Activated T-helper 1 cell treated with anti-CD3 and anti-CD28 coated beads, Interleukin-2, amount 50 U/mL, for 16 hours (primary cell): ENCODE results near the gene OMP.
"Not testable (repeated sequence)": the region's sequence is repeated elsewhere in the genome, so short reads cannot be mapped to it uniquely, and the experiment has no call there.

Experiments
- DNase-seq, 2 donors: peaks; one replicate each; pipeline ENCODE4 v3.0.0-alpha.2; 2020; ENCODE audit warnings: low read depth in 1 of 2, low spot score in 1 of 2

Gene OMP

DNA sequence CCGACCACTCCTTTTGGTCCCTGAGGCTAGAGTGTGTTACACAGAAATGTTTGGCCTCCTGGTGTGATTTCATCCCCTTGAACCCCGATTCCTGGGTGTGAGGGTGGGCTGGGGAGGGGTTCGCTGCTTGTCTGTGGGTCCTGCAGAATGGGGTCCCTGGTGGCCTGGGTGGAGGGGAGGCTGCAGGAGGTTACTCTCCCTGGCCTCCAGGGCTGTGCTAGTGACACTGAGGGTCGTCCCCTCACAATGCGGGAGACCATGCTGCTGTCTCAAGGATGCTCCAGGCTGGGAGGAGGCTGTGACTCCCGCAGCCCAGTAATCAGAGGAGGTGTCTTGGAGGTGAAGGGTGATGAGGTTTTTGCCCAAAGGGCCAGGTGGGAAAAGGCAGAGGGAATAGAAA is 17.0 kb upstream of the OMP start:
- DNase-seq, result no peak

DNA sequence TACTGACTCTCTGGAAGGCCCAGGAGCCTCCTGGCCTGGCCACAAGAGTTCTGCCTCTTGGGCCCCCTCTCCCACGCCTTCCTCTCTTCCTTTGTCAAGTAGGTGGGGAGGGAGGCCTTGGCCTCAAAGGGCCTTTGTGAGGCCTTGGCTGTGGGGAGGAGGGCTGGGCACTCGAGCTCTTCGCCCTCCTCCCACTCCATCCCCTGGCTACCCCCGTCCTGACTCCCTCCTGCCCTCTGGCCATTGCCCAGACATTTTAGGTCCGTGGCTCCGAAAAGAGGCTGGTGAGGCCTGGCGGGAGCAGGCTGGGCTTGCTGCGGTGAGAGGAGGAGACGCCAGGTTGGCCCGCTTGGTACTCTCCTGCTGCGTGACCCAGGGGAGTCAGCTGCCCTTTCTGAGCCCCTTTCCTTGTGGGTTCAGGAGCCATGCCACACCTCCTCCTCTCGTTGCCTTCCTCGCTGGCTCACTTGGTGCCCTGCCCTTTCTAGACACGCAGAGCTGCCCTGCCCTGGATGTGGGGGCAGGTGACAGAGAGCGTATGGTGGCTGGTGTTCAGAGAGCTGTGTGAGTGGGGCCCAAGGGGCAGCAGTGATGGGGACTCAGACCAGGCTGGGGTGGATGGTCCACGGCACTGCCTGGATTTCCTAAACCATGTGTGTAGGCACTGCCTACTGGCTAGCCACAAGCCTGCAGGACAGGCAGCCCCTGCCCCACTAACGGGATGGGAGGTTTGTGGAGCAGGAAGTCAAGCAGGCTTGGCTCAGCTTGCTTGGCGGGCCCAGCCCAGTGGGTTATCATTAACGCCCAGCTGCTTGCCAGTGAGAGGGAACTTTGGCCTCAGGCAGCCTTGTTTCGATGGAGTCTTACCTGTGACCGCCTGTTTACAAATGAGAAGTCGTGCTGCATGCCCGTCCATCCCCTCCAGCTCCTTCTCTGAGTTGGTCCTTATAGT is 15.8 kb upstream of the OMP start:
- DNase-seq, result no peak

DNA sequence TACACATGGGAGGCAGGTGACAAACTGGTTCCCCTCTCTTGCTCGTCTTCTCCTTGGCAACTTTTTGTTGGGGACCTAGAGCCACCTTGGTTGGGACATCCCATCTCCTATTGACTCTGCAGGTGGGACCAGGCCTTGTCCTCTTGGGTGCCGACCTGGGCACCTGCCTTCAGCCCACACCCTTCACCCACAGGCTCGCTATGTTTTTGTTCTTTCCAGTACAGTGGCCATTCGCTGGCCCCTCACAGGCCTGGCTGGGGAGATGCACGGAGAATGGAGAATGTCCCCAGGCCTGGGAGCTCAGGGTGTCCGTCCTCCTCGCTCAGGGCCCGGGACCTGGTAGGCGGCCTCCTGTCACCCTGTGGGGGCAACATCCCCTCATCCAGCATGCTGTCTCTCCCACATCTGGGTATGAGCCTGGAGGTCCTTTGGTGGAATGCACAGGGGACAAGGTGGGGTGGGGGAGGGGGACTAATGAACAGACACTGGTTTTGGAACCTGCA is 14.9 kb upstream of the OMP start:
- no peak for DNase-seq

DNA sequence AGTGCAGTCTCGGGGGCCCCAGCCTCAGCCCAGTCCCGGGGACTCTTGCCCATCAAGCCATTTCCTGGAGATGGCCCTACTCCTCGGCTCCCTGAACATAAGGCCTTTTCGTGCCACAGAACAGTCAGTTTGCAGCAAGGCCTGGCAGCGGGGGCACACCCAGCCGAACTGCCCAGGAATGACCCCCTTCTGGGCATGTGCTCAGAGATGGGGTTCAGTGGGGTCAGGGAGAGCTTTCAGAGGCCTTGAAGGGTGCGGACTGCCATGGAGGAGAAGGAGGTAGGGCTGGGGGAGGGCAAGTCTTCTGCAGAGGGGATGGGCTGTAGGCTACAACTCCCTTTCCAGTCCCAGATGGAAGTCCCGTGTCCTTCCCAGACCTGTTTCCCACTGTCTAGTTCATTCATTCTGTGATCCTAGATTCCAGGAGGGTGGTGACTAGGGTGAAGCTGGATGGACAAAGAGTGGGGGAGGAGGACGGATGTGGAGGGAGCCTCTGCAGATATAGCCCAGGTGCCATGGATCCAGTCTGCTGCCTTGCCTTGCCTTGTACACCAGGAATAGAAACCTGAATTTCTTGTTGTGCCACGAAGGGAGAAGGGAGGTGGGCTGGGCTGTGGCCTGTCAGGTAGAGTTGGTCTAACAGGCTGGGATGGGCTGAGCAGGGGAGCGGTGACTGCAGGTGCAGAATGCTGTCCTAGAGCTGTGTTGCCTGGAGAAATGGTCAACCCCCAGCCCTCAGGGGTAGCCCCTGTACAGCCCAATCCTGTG is 14.2 kb upstream of the OMP start:
- DNase-seq, result no peak

DNA sequence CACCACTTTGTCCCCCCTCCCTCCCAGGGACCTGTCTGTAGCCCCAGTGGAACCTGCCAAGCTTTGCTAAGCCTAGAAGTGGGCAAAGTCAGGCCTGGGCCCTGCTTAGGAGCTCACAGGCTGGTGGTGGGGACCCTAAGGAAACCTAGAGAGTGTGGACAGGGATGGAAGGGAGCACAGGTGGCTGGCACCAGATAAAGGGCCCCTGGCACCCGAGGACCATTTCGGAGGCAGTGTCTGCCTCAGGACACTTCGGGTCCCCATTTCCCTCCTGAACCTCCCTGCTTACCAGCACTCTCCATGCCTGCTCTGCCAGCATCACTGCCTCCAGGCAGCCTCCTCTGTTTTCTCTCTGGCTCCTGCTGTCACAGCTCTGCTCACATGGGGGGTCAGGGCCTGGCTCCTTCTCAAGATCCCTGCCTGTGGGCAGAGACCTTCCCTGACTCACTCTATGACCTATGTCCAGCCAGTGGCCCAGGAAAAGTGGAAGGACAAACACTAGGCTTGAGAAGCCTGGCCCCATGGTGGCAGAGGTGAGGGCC is 13.6 kb upstream of the OMP start:
- no peak for DNase-seq

DNA sequence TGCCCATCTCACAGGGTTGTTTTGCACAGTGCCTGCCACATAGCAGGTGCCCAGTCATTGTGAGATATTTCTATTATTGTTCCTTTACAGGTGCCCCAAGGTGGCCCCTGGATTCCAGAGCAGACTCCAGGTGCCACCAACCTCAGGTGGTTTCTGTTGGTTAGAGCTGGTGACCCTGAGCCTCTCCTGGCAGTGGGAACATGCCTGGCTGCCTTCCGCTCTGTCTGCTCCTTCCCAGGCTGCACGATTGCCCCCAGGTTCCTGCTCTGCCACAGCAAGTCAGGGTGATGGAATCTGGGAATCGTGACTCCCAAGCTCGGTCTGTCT is 12.6 kb upstream of the OMP start:
- DNase-seq, result no peak

DNA sequence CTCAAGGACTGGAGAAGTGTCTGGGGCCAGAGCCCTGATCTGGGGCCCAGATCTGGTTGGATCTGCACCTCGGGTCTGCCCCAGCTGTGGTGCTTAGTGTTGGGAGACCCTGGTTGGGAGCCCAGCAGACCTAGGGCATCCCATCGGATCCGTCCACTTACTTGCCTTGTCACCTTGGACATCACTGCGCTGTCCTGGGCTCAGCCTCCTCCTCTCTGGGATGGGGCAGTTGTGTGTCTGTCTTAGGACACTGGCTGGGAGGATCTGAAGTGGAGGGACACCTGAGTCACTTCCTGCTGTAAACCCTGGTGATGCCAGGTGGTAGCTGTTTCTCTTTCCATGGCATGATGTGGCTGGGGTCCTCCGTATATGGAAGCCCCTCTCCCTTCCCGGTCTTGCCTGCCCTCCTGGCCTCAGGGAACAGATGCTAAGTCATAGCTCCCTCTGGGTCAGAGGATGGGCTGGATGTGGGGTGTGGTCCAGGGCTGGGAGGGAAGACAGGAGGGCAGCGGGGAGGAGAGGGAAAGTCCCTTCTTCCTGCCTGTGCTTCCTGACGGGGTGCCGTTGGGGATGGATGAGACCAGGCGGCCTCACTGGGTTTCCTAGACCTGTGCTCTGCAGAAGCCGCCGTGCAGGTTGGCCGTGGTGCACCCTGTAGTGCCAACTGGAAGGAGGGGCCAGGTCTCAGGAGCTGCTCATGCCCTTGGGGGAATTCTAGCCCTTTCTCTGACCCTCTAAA is 12.1 kb upstream of the OMP start:
- no peak for DNase-seq

DNA sequence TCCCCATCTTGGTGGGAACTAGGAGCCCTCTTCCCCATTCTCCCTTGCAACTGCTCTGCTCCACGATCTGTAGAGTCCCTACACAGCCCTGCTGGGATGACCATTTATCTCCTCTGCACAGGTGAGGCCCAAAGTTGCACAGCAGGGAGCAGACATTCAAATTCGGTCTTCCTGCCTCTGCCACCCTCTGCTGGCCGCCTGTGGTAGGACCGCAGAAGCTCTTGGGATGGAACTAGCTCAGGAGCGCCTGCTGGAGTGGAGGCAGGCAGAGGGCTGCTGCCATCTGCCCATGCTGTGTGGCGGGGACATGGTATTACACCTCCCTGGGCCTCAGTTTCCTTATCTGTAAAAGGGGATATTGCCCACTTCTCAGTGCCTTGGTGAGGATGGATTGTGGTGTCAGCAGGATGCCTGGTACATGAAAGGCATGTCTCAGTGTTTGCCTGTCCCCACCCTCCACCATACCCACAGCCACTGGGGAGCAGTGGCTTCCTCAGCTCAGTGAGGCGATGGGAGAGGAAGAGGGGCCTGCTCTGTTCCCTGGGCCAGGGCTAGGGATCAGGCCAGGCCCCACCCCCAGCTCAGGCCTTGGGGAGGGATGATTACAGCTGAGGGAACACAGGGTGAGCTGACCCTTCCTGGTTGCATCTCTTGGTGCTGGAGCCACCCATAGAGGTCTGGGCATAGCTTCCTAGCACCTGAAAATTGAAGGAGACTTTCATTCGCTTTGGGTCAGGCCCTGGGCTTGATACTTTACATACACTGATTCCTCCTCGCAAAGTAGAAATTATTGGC is 11.3 kb upstream of the OMP start:
- DNase-seq, result peak; percentile 50 to 63

DNA sequence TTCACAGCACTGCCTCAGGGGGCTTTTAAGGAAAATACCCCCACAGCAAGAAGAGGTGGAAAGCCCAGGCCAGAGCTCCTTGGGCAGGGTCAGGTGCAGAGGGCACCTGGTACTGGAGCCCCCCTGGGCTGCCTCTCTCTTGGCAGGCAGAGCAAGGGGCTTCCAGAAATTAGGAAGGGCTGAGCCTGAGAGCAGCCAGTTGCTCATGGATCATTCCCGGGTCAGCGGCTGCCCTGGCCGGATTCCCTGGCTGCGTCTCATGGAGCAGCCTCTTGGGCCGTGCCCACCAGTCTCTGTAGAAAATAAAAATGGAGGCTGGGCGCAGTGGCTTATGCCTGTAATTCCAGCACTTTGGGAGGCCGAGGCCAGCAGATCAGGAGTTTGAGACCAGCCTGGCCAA is 10.3 kb upstream of the OMP start:
- no peak for DNase-seq

DNA sequence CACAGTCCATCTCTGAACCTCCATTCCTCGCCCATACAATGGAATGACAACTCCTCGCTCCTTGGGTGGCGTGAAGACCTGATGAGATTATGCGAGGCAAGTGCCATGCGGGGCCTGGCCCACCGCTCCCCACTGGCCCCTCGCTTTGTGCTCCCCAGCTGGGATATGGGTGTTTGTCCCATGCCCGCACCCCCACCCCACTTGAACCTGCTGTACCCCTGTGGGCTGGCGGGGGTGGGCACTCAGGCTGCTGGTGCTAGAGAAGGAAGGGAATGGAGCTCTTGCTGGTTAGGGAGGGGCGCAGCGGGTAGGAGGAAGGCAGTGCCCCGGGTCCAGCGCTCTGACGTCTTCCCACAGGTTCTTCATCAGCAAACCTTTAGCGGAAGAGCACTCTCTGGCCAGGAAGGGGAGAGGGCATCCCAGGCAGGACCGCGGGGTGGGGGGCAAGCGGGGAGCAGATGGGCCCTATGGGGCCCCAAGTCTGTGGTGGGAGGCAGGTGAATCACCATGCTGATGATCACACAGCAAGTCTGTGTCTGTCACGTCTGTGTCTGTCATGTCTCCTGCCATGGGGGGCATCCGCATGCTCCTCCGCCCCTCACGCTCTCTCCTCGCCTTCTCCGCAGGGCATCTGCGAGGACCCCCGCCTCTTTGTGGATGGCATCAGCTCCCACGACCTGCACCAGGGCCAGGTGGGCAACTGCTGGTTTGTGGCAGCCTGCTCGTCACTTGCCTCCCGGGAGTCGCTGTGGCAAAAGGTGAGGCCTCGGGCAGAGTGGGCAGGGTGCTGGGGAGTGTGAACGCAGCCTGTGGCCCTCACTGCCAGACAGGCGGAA is 9.4 kb upstream of the OMP start:
- no peak for DNase-seq

DNA sequence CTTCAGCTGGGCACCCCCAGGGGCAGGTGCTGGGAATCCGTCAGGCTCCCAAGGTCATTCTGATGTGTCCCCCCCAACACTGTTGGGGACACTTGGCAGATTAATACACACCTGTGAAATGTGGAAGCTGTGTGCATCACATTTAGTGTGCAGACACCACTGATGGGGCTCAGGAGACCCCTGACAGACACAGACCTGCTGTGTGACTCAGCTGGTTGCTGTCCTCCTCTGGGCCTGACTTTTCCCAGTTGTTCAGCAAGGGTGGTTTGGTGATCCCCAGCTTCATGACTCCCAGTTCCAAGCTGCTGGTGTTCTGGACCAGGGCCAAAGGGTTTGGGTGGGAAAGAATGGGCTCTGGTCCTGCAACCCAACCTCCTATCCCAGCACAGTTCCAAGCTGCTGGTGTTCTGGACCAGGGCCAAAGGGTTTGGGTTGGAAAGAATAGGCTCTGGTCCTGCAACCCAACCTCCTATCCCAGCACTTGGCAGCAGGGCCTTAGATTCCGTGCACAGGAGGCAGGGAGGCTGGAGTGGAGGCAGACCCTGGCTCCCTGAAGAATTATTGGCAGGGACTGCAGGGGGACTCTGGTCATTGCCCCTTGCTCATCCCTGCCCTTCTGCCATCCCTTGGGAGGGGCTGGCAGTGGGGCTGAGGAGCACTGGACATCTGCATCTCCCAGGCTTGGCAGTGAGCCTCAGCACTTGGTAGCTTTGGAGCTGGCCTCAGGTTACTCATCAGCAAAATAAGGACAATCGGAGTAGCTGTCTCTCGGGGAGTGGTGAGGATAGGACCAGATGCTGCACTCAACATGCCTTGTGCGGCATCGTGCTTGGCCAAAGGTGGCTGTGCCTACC is 8.4 kb upstream of the OMP start:
- DNase-seq, result no peak

DNA sequence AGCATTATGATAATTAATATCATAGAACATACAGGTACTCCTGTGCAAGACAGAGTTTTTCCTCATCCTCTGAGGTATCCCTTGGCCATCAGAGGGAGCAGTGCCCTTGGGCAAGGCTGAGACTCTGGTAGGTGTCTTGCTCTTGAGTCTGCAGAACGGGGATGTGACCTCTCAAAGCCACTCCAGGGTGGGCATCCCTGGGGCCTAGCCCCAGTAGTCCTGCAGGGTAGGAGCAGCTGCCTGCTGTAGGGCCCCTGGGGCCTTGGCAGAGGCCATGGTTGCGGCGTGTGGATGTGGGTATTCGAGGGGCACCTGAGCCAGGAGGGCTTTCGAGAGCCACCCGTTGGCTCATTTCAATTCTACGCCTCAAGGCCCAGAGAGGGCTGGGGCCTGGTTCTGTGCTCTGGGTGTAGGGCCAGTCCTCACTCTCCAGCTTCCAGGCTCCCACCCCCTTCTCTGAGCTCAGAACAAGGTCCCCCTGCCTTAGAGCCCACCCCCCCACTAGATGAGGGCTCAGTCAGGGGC is 7.7 kb upstream of the OMP start:
- no peak for DNase-seq

DNA sequence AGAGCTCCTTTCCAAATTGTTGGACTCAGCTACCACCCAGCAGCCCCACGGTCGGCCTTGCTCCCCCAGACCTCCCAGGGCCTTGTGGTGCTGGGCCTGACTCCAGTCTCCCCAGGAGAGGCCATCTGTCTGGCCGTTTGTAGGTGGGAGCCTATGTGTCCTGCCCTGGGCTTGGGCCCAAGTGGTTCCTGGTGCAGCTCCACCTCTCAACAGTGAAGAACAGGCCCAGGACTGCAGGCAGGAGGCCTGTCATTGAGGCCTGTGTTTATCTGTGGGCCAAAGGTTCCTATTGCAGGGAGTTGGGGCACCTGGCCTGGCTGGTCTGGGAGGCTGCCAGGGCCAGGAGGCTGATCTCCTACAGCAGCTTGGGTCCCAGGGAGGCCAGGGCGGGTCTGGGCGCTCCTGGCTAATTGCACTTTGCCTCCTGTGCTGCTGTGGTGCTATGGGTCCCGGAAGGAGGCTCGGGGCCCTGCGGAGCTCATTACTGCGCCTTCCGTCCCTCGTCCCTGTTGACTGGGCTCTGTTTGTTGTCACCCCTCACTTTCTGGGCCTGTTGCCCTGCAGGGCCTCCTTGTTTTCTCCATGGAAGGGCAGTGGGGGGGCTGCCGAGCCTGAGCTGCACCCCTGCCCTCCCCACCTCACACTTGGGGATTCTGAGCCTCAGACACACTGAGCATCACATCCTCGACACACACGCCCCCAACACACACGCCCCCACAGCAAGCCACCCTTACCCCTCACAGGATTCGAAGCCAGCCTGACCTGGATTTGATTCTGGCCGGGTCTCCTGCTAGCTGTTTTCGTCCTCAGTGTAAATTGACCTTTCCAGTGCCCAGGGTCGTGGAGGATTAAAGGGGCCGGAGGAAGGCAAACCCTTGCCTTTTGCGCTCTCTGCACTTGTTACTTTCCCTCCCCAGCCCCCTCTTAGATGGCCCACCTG is 6.8 kb upstream of the OMP start:
- DNase-seq, result no peak

DNA sequence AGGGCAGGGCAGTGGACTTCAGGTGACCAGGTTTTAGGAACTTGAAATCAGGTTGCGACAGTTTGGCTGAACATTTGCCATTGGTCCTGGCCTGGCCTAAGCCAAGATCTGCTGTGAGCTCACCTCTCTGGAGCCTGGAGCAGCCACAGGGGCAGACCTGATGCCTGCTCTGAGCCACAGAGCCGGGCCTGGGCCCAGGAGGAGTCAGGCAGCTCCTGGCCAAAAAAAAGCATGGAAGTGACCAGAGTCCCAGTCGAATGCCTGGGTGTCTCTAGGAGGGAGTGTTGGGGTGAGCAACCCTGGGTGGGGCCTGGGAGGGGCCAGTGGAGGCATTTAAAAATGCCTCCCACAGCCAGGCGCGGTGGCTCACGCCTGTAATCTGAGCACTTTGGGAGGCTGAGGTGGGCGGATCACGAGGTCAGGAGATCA is 6.0 kb upstream of the OMP start:
- DNase-seq, result no peak

DNA sequence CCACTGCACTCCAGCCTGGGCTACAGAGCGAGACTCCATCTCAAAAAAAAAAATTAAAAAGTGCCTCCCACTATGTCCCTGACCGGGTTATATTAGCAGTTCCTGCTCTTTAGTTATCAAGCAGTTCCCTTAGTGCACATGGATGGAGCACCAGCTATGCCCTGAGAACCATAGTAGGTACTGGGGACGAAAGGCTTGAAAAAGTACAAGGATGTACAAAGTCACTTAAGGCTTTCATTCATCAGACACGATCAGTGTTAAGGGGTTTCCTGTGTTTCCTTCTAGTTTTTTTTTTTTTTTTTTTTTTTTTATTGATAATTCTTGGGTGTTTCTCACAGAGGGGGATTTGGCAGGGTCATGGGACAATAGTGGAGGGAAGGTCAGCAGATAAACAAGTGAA is 5.5 kb upstream of the OMP start:
- DNase-seq, result not testable (repeated sequence)

DNA sequence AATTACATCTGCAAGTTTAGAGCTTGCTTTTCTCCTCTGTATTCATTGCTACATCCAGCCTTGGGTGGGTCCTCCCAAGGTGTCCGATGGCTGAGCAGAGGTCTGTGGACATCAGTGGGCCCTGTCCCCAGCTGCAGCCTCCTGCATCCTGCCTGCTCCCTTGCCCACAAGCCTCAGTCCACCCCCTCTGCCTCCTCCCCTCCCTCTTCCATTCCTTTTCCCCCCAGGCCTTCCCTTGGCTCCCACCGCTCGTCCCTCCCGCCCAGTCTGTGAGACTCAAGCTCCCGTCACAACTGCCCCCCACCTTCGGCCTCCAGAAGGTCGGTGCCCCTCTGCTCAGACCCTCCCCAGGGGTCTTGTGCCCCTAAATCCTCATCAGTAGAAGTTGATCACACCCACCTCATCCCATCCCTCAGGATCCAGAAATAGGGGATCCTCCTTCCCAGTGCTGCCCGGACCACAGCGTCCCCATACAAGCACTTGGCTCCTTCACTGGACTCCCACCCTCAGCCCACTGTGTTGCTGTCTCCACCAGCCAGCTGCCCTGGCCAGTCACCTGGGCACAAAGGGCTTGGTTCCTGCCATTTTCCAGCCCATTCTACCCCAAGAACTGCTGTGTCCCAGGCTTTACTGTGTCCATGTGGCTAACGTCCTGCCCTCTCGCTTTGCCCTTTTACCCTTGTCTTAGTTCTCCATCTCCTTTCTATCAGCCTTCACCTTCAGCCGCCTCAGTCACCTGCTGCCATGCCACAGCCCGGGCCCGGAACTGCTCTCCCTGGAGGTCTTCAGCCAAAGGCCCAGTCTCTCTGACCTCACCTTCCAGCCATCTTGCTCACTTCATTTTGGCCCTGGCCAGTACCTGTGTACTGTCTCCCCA is 2.2 kb upstream of the OMP start:
- no peak for DNase-seq
